Measurements from ENCODE around the gene KLK7.
A peak's percentile ranks its signal among the peaks of the same experiment; 100 is the strongest.
"Not testable (repeated sequence)": the region's sequence is repeated elsewhere in the genome, so short reads cannot be mapped to it uniquely, and the experiment has no call there.

The KLK7 gene

DNA sequence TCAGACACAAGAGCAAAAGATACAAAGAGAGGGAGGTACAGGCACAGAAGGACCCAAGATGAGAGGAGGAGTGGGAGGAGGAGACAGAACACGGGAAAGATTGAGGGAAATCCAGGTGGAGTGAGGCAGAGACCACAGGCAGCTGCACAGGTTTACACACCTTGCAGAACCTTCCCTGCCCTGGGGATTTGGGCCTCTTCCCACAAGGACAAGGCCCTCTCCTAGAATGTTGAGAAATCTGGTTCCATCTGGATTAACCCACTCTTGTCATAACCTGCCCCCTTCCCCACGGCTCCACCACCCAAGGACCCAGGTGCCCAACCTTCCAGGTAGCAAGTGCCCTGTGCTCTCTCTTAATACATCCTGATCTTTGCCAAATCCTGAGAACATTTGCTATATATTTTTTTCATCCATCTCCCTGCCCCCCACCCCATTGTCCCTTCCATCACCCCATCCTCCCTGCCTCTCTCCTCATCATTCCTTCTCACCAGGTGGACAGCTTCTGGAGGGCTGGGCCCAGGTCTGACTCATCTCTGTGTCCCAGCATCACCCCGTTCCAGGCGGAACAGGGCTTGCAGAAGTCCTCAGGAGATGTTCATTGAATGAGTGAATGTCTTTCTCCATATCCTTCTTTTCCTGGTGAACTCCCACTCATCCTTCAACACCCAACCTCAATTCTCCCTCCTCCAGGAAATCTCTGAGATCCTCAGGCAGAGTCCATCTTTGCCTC, 26.5 kb upstream of the KLK7 start:
- no peak for DNase-seq

DNA sequence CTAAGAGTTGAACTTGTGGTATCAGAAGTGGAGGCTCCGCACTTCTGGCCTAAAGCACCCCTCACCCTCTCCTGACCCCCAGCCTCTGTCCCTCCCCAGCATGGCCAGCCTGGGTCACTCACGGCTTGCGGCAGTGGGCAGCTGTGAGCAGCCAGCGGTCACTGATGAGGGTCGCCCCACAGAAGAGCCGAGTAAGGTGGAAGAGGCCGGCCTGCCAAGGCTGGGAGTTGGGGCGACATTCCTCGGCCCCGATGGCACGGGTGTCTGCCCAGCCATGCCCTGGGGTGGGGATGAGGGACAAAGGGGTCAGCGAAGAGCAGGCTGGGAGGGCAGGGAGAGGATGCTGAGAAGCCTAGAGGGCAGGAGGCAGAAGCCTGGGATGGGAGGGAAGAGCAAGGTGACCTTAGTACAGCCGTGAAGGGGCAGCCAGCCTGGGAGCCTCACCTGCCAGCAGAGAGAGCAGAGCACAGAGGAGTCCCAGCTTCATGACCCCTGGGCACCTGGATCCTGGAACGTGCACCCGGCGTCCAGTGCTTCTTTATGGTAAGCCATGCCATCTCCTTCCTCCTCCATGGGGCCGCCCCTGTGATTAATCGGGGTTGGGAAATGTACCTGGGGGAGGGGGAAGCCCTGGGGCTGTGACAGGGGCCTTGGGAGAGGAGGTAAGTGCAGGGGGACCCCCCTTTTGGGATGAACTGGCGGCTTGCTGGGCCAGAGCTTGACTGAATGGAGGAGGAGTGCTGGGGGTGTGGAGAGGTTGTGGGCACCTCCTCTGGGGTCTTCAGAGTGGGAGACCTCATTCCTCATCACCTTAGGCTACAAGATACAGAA, 25.6 kb upstream of the KLK7 start:
- DNase-seq: no peak

DNA sequence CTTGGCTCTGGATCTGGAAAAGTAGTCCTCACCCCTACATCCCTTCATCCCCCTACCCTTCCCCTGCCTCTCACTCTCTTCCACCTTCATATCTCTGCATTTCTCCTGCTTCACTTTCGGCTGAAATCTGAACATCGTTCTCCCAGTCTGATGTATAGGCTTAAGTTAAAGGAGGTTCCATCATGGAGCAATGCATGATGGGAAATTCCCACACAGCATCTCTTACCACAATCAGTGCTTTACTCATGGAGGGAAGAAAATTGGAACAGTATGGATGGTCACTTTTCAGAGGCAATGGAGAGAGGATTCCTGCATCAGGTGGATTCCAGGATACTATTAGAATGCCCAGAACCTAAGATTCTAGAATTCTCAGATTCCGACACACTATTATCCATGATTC, 23.8 kb upstream of the KLK7 start:
- no peak for DNase-seq

DNA sequence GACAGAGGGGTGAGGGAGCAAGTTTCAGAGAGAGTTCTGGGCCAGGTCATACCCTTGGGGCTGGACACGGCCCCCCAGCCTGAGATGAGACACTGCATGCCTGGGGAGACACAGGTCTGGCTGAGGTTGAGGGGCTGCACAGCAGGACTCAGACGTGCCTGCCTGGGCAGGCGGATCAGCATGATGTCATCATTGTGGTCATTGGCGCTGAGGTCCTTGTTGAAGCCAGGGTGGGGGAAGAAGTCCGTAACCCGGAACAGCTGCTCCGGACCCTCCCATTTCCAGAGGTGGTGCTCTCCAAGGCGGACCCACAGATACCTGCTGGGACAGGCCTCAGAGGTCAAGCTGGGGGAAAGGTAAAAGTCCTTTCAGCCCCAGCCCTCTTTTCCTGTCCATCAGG, 22.7 kb upstream of the KLK7 start:
- no peak for DNase-seq

DNA sequence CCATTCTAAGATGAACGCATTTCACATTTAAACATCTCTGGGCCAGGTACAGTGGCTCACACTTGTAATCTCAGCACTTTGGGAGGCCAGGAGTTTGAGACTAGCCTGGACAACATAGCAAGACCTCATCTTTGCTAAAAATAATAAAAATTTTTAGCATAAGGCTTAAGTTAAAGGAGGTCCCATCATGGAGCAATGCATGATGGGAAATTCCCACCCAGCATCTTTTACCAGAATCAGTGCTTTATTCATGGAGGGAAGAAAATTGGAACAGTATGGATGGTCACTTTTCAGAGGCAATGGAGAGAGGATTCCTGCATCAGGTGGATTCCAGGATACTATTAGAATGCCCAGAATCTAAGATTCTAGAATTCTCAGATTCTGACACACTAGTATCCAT, 21.5 kb upstream of the KLK7 start:
- DNase-seq: no peak

DNA sequence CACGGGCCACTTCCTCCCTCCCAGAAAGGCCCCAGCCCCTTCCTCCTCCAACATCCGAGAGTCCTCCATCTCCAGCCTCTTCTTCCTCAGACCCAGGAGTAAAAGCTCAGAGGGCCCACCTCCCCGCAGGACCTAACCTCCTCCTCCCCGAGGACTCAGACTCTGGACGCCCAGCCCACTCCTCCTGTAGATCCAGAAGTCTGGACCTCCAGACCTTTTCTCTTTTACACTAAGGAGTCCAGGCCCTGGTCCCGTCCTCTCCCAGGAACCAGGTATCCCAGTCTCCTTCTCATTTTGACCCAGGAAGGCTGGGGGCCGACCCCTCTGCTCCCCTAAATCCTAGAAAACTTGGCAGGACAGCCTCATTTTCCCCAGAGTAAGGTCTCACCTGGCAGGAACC, 19.6 kb upstream of the KLK7 start:
- DNase-seq: no peak

DNA sequence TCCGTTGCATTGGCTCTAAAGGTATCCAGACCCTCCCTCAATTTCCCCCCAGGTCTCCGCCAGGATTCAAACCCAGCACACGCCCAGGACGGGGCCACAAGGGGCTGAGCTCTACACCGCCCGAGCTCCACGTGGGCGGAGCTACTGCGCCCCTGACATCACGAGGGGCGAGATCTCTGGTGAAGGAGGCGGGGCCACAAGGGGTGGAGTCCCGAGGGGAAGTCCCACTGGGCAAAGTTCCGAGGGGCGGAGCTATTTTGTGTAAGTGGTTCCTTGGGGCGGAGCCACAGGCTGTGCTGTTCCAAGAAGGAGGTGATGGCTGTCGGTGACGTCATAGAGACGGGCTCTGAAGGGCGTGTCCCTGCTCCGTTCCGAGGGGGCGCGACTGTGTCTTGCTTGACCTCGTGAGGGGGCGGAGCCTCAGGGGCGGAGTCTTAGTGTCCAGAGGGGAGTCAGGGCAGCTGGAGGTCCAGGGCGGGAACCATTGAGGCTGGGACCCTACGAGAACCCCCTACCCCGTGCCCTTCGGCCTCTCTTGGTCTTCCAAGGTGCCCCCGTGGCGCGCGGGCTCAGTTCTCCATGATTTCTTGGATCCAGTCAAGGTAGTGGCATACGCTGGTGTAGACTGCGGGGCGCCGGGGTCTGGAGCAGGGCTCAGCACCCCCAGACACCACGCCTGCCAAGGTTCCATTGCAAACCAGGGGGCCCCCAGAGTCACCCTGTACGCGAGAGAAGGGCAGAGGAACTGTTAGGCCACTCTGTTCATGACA, 19.0 kb upstream of the KLK7 start:
- DNase-seq: no peak

DNA sequence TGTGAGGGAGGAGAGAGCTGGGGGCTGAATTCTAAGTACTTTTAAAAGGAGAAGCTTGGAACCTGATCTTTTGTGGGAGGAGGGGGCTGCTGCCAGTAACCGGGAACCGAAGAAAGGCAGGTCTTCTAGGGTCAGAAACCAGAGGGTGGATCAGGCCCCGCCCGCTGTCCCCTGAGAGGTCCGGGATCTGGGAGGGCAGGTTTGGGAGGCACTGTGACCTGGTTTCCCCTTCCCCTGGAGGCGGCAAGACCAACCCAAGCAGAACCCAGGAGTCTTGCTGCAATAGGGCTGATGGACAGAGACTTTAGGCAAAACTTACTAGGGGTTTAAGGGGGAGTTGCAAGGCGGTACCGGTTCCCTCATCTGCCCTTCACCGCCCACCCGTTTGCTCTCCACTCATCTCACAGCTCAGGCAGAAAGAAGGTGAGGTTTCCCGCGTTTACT, 18.4 kb upstream of the KLK7 start:
- DNase-seq: no peak

DNA sequence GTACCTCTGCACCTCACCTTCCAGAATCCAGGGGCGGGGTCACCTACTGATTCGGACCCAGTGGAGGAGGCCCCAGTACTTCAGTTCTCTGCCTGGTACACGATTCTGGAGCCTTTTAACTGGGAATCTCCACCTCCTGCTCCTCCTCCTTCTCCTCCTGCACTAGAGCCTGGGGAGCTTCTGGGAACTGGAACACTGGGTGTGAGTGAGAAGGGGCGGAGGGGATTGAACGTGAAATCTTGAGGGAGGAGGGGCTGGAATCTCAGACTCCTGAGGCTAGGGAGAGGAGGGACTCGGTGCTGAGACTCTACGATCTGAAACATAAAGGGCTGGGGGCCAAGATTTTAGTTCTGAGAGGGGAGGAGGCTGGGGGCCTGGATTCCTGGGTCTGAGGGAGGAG, 17.8 kb upstream of the KLK7 start, which contains the start of gene KLK8:
KLK8 (minus strand) TSS at position 90 of the 400 bp plus-strand sequence. CDS start 437 bp downstream, outside the sequence.
- no peak for DNase-seq

DNA sequence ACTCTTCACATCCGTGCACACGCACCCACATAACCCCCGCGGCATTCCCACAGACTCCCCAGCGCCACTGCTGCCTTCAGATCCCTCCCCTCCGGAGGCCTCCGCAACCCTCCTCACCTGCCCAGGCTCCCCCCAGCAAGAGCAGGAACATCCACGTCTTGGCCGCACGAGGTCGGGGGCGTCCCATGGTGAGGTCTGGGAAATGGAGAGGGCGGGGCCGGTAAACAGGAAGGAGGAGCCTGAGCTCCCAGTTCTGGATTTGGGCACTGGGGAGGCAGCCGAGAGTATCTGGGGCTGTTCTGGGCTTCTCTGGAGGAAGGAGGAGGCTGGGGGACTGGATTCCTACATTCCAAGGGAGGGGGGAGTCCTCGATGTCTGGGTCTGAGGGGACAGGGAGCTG, 17.3 kb upstream of the KLK7 start:
- DNase-seq: no peak

DNA sequence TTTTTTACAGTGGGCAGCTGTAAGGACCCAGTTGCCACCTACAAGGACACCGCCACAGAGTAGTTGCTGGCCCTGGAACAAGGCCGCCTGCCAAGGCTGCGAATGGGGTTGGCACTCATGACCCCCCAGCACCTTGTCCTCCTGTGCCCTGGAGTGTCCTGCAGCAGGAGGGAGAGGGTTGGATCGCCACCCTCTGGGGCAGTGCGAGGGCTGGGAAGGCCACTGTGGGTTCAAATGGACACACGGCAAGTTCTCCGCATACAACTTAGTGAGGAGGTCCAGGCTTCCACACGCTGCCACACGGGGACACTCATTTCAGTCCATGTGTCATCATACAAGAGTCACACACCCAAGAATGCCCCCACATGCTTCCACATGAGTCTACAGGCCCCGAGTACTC, 16.7 kb upstream of the KLK7 start:
- no peak for DNase-seq

DNA sequence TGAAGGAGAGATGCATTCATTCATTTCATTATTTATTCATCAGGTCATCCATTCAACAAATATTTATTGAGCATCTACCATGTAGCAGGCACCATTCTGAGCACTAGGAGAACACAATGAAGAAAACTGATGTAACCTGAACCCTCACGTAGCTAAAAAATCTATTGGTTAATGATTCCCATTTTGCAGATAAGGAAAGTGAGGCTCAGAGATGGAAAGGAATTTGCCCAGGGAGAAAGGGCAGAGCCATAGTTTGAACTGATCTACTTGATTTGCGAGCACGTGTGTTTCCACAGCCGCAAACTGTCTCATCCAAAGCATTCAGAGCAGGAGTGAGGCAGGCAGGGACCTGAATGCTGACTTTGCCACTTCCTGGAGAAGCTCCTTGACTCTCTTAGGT, 15.0 kb upstream of the KLK7 start:
- DNase-seq: no peak

DNA sequence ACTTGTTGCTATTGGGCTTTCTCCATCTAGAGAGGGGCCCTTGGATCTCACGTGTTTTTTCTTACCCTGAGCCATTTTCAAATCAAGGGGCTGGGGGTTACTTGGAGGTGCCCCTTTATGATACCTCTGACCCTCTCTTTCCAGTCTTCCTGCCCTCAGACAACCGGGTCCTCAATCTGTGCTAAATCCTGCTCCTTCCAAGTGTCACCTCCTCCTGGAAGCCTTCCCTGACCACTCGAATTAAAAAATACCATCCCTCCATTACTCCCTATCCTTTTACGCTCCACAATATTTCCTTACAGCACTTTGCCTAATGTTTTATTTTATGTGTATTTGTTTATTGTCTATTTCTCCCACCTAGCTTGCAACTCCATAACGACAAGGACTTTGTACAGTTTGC, 14.3 kb upstream of the KLK7 start:
- DNase-seq: no peak

DNA sequence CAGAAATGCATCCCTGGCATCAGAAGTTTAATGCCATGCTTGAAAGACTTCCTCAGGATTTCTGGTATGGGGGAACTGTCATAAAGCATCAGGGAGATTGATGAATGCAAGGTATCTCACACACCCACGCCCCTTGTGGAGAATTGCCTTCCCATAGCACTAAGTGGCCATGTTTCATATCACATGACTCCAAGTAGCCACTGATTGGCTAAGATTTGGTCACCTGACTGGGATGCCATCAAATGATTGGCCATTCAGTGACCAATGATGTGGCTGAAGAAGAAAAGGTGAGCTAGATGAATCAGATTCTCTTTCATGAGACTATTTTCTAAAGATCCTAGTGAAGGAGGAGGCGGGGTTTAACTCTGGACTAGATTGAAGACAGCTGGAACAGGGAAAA, 10.4 kb upstream of the KLK7 start:
- no peak for DNase-seq

DNA sequence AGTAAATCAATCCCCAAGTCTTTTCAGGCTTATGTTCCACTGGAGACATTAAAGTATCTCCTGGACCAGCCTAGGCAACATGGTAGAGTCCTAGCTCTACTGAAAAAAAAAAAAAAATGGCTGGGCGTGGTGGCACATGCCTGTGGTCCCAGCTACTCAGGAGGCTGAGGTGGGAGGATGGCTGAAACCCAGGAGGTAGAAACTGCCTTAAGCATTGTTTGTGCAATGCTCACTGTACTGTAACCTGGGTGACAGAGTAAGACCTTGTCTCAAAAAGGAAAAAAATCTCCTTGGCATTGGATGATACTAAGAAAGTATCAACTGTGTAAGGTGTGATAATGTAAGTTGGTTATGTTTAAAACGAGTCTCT, 8.9 kb upstream of the KLK7 start:
- no peak for DNase-seq

DNA sequence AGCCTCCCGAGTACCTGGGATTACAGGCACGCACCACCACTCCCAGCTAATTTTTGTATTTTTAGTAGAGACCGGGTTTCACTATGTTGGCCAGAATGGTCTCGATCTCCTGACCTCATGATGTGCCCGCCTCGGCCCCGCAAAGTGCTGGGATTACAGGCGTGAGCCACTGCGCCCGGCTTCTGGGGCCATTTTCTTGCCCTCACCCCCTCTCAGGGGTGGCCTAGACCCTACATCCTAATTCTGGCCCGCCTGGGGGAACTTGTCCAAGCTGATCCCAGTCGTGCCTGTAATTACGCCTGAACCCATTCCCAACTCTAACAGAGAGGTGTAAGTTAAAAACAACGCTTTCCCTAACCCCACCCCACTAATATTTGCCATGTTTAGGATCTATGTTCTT, 699 bp upstream of the KLK7 start:
- not testable (repeated sequence) for DNase-seq

DNA sequence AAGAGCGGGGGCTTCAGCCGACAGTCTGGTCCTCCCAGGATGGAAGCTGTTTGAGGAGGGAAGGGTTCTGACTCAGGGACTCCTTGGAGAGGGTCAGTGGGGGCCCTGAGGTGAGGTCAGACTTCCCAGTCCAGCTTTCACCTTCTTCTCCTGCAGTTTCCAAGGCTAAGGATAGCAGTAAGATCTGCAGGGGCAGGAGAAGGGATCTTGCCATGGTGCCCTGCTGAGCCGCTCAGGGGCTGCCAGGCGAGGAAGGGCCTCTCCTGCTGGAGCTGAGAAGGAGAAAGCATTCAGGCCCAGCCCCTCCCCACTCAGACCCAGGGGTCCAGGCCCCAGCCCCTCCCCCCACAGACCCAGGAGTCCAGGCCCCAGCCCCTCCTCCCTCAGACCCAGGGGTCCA, 1.5 kb downstream of the KLK7 start:
- DNase-seq: no peak

DNA sequence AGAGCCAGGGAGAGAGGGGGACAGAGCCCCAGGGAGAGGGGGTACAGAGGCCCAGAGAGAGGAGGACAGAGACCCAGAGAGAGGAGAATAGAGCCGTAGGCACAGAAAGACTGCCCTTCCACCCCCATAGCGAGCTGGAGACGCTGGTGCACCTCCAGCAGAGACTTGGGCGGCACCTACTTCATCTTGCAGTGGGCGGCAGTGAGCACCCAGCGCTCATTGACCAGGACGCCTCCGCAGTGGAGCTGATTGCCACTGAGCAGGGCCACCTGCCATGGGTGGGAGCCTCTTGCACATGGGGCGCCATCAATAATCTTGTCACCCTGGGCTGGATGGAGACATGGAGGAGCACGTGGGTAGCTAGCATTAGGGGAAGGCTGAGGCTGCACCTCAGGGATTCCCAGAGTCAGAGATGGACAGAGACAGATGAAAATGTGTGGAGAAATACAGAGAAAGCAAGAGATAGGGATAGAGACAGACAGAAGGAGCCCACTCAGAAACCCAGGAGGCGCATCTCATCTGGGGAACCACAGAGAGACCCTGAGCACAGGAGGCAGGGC, 2.0 kb downstream of the KLK7 start:
- DNase-seq: no peak

DNA sequence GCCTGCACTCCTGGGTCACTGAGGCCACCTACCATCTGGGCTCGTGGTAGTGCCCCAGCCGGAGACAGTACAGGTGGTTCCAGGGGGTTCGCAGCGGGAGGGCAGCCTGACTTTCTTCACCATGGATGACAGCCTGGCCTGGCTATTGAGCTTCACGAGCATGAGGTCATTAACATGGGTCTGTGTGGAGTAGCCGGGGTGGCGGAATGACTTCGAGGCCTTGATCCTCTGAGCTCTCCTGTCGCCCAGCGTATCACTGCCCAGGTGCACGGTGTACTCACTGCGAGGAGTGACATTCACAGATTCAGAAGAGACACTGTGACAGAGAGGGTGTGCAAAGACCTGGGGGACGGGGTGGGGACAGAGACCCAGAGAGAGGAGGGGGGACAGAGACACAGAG, 3.5 kb downstream of the KLK7 start:
- no peak for DNase-seq

DNA sequence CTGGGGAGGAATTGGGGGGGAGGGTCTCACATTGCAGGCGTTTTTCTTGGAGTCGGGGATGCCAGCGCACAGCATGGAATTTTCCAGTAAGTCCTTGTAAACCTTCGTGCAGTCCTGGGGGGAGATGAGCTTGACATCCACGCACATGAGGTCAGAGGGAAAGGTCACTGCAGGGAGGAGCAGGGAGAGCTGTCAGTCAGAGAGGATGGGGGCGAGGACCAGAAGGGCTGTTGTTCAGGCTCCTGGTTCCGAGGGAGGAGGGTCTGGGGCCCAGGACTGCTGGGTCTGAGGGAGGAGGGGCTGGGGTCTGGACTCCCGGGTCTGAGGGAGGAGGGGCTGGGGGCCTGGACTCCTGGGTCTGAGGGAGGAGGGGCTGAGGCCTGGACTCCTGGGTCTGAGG, 4.0 kb downstream of the KLK7 start:
- DNase-seq: no peak

DNA sequence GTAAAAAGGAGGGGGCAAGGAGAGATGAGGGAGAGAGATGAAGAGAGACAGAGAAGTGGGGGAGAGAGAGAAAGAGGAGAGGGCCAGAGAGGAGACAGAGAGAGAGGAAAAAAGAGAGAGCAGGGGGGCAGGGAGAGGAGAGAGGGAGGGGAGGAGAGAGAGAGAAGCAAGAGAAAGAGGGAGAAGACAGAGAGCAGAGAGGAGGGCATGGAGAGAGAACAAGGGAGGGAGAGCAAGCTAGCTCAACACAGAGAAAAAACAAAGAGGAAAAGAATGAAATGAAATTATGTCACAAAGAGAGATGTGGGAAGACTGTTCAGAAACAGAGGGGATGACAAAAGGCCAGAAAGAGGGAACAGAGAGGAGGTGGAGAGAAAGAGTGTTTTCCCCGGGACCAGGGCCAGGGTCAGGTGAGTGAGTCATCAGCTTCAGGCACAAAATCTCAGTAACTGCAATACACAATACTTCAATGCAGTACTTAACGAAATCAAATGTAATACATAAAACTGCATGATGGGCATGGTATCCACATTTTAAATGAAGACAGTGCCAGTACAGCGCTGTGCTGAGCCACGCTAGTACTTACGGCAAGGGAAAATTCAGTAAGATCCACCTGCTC, 4.8 kb downstream of the KLK7 start:
- DNase-seq: no peak

DNA sequence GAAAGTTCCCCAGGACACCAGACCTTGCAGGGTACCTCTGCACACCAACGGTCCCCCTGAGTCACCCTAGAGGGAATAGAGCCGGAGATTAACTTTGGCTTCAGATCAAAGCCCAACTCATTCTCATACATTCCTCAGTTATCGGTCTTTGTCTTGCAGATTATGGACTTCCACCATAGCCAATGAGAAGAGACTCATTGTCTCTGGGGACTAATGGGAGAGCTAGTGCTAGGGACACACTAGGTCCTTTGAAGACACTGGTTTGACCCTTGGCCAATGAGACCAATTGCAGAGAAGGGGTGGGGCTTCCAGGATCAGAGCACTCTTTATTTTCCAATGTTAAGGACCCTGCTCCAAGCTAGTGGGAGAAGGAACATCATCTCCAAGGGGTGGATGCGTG, 6.1 kb downstream of the KLK7 start:
- DNase-seq: peak; percentile 3

DNA sequence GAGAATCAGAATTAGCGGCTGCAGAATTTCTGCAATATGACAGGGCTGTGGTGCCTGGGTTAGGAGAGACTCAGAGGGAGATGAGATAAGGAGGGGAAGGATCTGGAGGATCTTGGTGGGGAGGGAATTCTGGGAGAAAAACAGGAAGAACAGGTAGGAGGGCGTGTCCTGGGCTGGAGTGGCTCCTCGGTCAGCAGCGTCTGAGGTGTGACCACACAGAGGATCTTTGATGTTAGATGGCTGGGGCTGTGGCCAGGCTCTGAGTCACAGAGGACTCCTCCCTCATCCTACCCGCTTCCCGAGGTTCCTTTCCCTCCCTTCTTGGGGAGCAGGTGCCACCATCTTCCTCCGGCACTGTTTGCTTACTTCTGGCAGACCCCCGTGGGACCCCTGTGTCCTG, 8.0 kb downstream of the KLK7 start:
- DNase-seq: no peak
